HL-60 (cell line): ENCODE results near the gene PTPRN2.

ENCODE experiments used
- GABPA ChIP-seq: IDR thresholded peaks from 2 replicates; pipeline ENCODE4 v1.6.1; 2012; ENCODE audit warnings: low read depth
- POLR2AphosphoS5 ChIP-seq: IDR thresholded peaks from 2 replicates; pipeline ENCODE4 v1.6.1; 2012; ENCODE audit warnings: low read depth
- SPI1 ChIP-seq: IDR thresholded peaks from 2 replicates; pipeline ENCODE4 v1.6.1; 2012; ENCODE audit warnings: low read depth, mild to moderate bottlenecking, borderline replicate concordance
- TF ChIP-seq, protein P1 (sequence below): IDR thresholded peaks from one replicate; pipeline ENCODE4 v1.5.1; 2011; ENCODE audit warnings: low read length, control low read depth, inconsistent platforms; ENCODE audit not compliant: insufficient read depth

GRCh38 chr7:158524749-158525635 is 62.6 kb downstream of the PTPRN2 start:
- TF ChIP-seq, protein P1, sequence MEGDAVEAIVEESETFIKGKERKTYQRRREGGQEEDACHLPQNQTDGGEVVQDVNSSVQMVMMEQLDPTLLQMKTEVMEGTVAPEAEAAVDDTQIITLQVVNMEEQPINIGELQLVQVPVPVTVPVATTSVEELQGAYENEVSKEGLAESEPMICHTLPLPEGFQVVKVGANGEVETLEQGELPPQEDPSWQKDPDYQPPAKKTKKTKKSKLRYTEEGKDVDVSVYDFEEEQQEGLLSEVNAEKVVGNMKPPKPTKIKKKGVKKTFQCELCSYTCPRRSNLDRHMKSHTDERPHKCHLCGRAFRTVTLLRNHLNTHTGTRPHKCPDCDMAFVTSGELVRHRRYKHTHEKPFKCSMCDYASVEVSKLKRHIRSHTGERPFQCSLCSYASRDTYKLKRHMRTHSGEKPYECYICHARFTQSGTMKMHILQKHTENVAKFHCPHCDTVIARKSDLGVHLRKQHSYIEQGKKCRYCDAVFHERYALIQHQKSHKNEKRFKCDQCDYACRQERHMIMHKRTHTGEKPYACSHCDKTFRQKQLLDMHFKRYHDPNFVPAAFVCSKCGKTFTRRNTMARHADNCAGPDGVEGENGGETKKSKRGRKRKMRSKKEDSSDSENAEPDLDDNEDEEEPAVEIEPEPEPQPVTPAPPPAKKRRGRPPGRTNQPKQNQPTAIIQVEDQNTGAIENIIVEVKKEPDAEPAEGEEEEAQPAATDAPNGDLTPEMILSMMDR = no peak
- TF ChIP-seq POLR2AphosphoS5 (no peak), GABPA (no peak), SPI1 (no peak)
